B cell (primary cell): ENCODE results near the gene SIGMAR1. TPM values are rescaled to one million over a fixed set of nuclear protein-coding genes. Genes with fewer than 3 reads are reported as not detected.

Source experiments
- polyA plus RNA-seq: library from polyadenylated mRNA; depleted of rRNA; stranded (reverse); fragments of >200 nt; gene quantifications from 2 replicates; pipeline ENCODE4 v1.2.3, GENCODE V29; 2012
- small RNA-seq: library from RNA; depleted of rRNA; stranded (forward); fragments of <200 nt; gene quantifications from one replicate; pipeline ENCODE3, GENCODE V24; 2012; ENCODE audit warnings: low replicate concordance, low read depth; ENCODE audit not compliant: insufficient read length
- total RNA-seq, 2 donors: library from RNA; stranded (reverse); fragments of 120-200 nt in 1 of 2; gene quantifications; 1 replicate in 1 of 2; 2 replicates in 1 of 2; pipeline versions ENCODE4 v1.2.3 to v1.2.4, GENCODE V29; 2013 to 2022

Gene SIGMAR1
- total and polyA plus RNA-seq, 2 donors (not counting 1 experiment from before 2014, with no cell fraction given) = 21.4 to 30.7 TPM

Small RNA genes within 50 kb of the gene (small RNA-seq; reads per million reads assigned to genes)
- gene CCL27 = not detected

Other genes starting within 250 kb of the SIGMAR1 start
- 16.0 and 17.3 TPM in 2 replicates for gene FAM219A, start 179.2 kb downstream of the SIGMAR1 start, total RNA-seq
- gene FAM219A, start 179.2 kb downstream of the SIGMAR1 start, polyA plus RNA-seq = 12.6 and 12.9 TPM in 2 replicates
- not detected in 2 replicates for gene DNAI1, start 179.0 kb downstream of the SIGMAR1 start, total RNA-seq
- gene DNAI1, start 179.0 kb downstream of the SIGMAR1 start, polyA plus RNA-seq = not detected in 2 replicates
- gene ENHO, start 114.8 kb downstream of the SIGMAR1 start, total RNA-seq = not detected in 2 replicates
- 0.13 TPM in 1 of 2 replicates, not detected in the other for gene ENHO, start 114.8 kb downstream of the SIGMAR1 start, polyA plus RNA-seq
- not detected in 2 replicates for gene CNTFR, start 48.1 kb downstream of the SIGMAR1 start, total RNA-seq
- not detected in 2 replicates for gene CNTFR, start 48.1 kb downstream of the SIGMAR1 start, polyA plus RNA-seq
- 20.2 and 21.7 TPM in 2 replicates for gene RPP25L, start 25.7 kb downstream of the SIGMAR1 start, total RNA-seq
- gene RPP25L, start 25.7 kb downstream of the SIGMAR1 start, polyA plus RNA-seq = 14.8 and 27.0 TPM in 2 replicates
- 48.2 and 55.3 TPM in 2 replicates for gene DCTN3, start 17.3 kb downstream of the SIGMAR1 start, total RNA-seq
- gene DCTN3, start 17.3 kb downstream of the SIGMAR1 start, polyA plus RNA-seq = 56.4 and 75.0 TPM in 2 replicates
- not detected in 2 replicates for gene ARID3C, start 8.7 kb downstream of the SIGMAR1 start, total RNA-seq
- gene ARID3C, start 8.7 kb downstream of the SIGMAR1 start, polyA plus RNA-seq = not detected in 2 replicates
- 96.6 and 111 TPM in 2 replicates for gene GALT, start 8.9 kb upstream of the SIGMAR1 start, total RNA-seq
- 163 and 167 TPM in 2 replicates for gene GALT, start 8.9 kb upstream of the SIGMAR1 start, polyA plus RNA-seq
- gene IL11RA, start 14.4 kb upstream of the SIGMAR1 start, total RNA-seq = 47.3 and 52.1 TPM in 2 replicates
- gene IL11RA, start 14.4 kb upstream of the SIGMAR1 start, polyA plus RNA-seq = 58.0 and 69.3 TPM in 2 replicates
- gene CCL27, start 24.9 kb upstream of the SIGMAR1 start, total RNA-seq = not detected in 2 replicates
- gene CCL27, start 24.9 kb upstream of the SIGMAR1 start, polyA plus RNA-seq = not detected in 2 replicates
- gene CCL19, start 53.5 kb upstream of the SIGMAR1 start, total RNA-seq = not detected in 2 replicates
- 0.26 TPM in 1 of 2 replicates, not detected in the other for gene CCL19, start 53.5 kb upstream of the SIGMAR1 start, polyA plus RNA-seq
- gene CCL21, start 72.3 kb upstream of the SIGMAR1 start, total RNA-seq = not detected in 2 replicates
- not detected in 2 replicates for gene CCL21, start 72.3 kb upstream of the SIGMAR1 start, polyA plus RNA-seq